Measurements from ENCODE around the gene TMEM26. TPM values are rescaled to one million over a fixed set of nuclear protein-coding genes. Genes with fewer than 3 reads are reported as not detected.

The TMEM26 gene
- total and polyA plus RNA-seq, 3 donors from 2014 or later, result 13.0 to 14.9 (median 13.6) TPM

DNA sequence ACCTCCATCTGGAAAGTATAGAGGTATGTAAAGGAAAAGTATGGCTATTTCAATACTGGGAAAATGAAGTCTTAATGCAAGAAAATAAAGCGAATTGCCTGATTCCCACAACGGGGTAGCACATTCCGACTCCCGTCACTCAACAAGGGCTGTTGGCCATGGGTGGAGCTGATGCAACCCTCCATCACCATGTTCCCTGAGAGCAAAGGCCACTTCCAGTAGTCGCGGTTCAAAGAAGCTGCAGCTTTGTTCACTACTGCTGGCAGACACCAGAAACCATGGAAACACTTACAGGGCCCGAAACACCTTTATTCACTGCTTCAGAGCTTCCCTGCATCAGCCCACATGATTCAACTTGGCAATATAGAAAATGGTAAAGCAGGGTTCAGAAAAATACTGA, 44.0 kb downstream of the TMEM26 start:
- no peak overlapping the region for H3K4me3 ChIP-seq
- H3K27me3 ChIP-seq, result no peaks in the 10 kb centered on the region
- intact Hi-C loops (cut with DNase I; ENCODE audit: low total_unique reads), result no loop called here
- no peaks in the 10 kb centered on the region for H3K36me3 ChIP-seq (ENCODE audit: low read depth, missing control alignments)
- no peak for DNase-seq
- H3K4me1 ChIP-seq, result peaks cover 12% of the 10 kb centered on the region
- TF ChIP-seq POLR2A (IDR thresholded peaks at IDR 0.05), result no peak
- TF ChIP-seq, protein P1, sequence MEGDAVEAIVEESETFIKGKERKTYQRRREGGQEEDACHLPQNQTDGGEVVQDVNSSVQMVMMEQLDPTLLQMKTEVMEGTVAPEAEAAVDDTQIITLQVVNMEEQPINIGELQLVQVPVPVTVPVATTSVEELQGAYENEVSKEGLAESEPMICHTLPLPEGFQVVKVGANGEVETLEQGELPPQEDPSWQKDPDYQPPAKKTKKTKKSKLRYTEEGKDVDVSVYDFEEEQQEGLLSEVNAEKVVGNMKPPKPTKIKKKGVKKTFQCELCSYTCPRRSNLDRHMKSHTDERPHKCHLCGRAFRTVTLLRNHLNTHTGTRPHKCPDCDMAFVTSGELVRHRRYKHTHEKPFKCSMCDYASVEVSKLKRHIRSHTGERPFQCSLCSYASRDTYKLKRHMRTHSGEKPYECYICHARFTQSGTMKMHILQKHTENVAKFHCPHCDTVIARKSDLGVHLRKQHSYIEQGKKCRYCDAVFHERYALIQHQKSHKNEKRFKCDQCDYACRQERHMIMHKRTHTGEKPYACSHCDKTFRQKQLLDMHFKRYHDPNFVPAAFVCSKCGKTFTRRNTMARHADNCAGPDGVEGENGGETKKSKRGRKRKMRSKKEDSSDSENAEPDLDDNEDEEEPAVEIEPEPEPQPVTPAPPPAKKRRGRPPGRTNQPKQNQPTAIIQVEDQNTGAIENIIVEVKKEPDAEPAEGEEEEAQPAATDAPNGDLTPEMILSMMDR (IDR thresholded peaks at IDR 0.05), result no peak
- H3K9me3 ChIP-seq, result no peaks in the 10 kb centered on the region
- H3K27ac ChIP-seq, result no peak overlapping the region
- 62 to 85% methylated on average over 7 of the region's 7 CpGs for WGBS, 2 donors

DNA sequence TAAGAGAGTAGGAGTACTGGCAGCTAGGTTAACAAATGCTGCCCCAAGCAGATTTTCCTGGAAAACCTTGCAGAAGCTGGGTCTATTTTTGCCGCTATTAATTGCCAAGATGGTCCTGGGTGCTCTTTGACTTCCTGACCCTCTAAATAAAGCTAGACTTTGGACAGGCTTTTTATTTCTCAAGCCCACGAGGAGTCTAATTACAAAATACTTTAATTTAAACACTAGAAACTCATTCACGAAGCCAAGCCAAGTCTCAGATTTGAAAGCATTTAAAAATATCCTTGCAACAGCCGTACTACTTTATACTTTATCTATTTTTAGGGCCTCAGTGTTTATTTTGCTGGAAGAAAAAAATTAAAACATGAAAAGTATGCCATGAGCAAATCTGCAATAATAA, 45.1 kb downstream of the TMEM26 start:
- no peak for DNase-seq

DNA sequence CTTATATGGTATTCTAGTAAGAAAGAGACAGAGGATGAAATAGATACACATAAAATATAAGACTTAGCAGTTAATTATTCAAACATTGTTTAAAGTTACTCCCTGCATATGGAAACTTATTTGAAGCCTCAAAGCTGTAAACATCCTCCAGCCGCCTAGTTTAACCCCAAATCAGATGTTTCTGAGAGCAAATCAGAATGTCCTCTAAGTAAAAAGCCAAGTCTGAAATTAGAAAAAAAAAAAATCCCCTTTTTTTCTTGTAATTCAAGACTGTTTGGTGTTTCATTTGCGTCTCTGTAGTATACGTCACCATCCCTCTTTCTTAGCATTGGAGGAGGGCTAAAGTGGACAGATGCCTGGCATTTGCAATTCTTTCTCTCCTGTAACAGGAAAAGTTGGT, 46.4 kb downstream of the TMEM26 start:
- H3K4me1 ChIP-seq, result peaks cover 12% of the 10 kb centered on the region
- TF ChIP-seq, protein P1 (IDR thresholded peaks at IDR 0.05), result no peak
- TF ChIP-seq POLR2A (IDR thresholded peaks at IDR 0.05), result no peak
- H3K36me3 ChIP-seq (ENCODE audit: low read depth, missing control alignments), result no peaks in the 10 kb centered on the region
- no peak overlapping the region for H3K4me3 ChIP-seq
- DNase-seq, result no peak
- no peak overlapping the region for H3K27ac ChIP-seq
- H3K9me3 ChIP-seq, result no peaks in the 10 kb centered on the region
- no peaks in the 10 kb centered on the region for H3K27me3 ChIP-seq
- intact Hi-C loops (cut with DNase I; ENCODE audit: low total_unique reads), result no loop called here
- WGBS, 2 donors, result 91 to 92% methylated on average over 3 of the region's 3 CpGs

More for the DNA sequence above, 45.1 kb downstream of the TMEM26 start:
- intact Hi-C loops (cut with DNase I; ENCODE audit: low total_unique reads), result no loop called here
- Histone ChIP-seq H3K27ac (no peak overlapping the region), H3K4me1 (peaks cover 12% of the 10 kb centered on the region), H3K27me3 (no peaks in the 10 kb centered on the region), H3K9me3 (no peaks in the 10 kb centered on the region), H3K4me3 (no peak overlapping the region), H3K36me3 (ENCODE audit: low read depth, missing control alignments) (no peaks in the 10 kb centered on the region)
- 33 to 36% methylated on average over 4 of the region's 4 CpGs for WGBS, 2 donors
- no peak for TF ChIP-seq POLR2A (IDR thresholded peaks at IDR 0.05)
- TF ChIP-seq, protein P1 (IDR thresholded peaks at IDR 0.05), result no peak

DNA sequence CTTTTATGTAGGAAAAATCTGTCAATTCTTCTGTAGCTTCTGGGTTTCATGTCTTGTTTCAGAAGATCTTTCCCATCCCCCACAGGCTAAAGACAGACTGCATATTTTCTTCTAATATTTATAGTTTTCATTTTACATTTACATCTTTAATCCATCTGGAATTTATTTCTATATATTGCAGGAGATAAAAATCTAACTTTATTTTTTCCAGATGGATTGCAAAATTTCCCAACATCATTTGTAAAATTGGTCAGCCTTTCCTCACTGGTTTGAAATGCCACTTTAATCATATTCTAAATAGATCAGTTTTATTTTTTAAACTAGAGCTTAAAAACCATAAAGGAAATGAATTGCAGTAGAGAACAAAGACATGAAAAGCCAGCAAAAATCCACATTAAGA, 46.9 kb downstream of the TMEM26 start:
- no peak for TF ChIP-seq POLR2A (IDR thresholded peaks at IDR 0.05)
- TF ChIP-seq, protein P1 (IDR thresholded peaks at IDR 0.05), result no peak
- H3K27me3 ChIP-seq, result no peaks in the 10 kb centered on the region
- H3K36me3 ChIP-seq (ENCODE audit: low read depth, missing control alignments), result no peaks in the 10 kb centered on the region
- H3K9me3 ChIP-seq, result no peaks in the 10 kb centered on the region
- DNase-seq, result no peak
- H3K27ac ChIP-seq, result no peak overlapping the region
- peaks cover 10% of the 10 kb centered on the region for H3K4me1 ChIP-seq
- no peak overlapping the region for H3K4me3 ChIP-seq
- intact Hi-C loops (cut with DNase I; ENCODE audit: low total_unique reads), result no loop called here

DNA sequence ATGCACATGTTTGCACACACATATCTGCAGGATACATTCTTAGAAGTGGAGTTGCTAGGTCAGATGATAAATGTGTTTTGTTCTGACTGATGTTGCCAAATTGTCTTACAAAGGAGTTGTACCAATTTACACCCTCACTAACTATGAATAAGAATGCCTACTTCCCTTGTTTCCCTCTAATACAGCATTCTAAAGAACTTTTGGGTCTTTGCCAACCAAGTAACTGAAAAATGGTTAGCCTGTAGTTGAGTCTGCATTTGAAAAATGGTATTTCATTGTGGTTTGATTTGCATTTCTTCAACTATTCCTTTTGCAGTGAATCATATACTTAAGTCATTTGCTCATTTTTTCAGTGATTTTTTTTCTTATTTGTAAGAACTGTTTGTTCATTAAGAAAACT, 48.4 kb downstream of the TMEM26 start:
- Histone ChIP-seq H3K27ac (no peak overlapping the region), H3K27me3 (no peaks in the 10 kb centered on the region), H3K4me3 (no peak overlapping the region), H3K4me1 (no peaks in the 10 kb centered on the region), H3K36me3 (ENCODE audit: low read depth, missing control alignments) (no peaks in the 10 kb centered on the region), H3K9me3 (no peaks in the 10 kb centered on the region)
- intact Hi-C loops (cut with DNase I; ENCODE audit: low total_unique reads), result no loop called here
- TF ChIP-seq, protein P1 (IDR thresholded peaks at IDR 0.05), result no peak
- no peak for DNase-seq
